CD4-positive, alpha-beta T cell treated with Interferon gamma for 1 hour (primary cell): ENCODE data around the gene FOXL2NB.

ENCODE experiments used
- DNase-seq: peaks from one replicate; pipeline ENCODE4 v3.0.0-alpha.2; 2020

FOXL2NB gene

GRCh38 chr3:138945709-138946662, 1.0 kb upstream of the FOXL2NB start:
- no peak for DNase-seq

- DNase-seq: no peak
Measured at GRCh38 chr3:138947495-138948121, 591 bp downstream of the FOXL2NB start.

DNA sequence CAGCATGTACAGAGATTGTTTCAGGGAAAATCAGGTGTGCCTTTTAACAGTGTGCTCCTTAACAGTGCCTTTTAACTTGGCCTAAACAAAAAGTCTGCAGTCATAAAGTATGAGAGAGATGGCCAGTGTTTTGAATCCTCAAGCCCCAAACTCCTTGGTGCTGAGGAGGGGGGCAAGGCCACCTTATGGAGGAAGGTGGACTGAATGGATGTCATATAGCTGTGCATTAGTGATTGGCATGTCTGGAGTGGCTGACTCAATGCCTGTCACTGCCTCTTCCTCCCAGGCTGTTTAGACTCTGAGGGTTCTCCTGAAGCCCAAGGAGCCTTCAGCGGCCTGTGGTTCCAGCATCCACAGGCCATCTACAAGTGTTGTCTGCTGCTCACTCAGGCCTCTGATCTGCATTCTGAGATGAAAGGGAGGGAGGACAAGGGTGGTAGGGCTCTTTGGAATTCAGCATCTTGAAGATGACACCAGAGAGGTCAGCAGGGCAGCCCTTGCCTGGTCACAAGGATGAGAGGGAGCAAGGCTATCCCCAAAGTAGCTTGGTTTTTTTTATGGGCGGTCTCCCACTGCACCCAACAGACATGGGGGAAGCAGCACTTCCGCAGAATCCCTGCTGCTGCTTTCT, 1.5 kb downstream of the FOXL2NB start:
- no peak for DNase-seq

- no peak for DNase-seq
Measured at GRCh38 chr3:138949002-138949418, 2.0 kb downstream of the FOXL2NB start.

GRCh38 chr3:138949445-138950005, 2.5 kb downstream of the FOXL2NB start:
- no peak for DNase-seq

GRCh38 chr3:138950006-138950644, 3.1 kb downstream of the FOXL2NB start:
- no peak for DNase-seq

- DNase-seq: no peak
Measured at GRCh38 chr3:138950701-138951100, 3.7 kb downstream of the FOXL2NB start.

GRCh38 chr3:138960417-138960852, 13.4 kb downstream of the FOXL2NB start:
- no peak for DNase-seq

DNA sequence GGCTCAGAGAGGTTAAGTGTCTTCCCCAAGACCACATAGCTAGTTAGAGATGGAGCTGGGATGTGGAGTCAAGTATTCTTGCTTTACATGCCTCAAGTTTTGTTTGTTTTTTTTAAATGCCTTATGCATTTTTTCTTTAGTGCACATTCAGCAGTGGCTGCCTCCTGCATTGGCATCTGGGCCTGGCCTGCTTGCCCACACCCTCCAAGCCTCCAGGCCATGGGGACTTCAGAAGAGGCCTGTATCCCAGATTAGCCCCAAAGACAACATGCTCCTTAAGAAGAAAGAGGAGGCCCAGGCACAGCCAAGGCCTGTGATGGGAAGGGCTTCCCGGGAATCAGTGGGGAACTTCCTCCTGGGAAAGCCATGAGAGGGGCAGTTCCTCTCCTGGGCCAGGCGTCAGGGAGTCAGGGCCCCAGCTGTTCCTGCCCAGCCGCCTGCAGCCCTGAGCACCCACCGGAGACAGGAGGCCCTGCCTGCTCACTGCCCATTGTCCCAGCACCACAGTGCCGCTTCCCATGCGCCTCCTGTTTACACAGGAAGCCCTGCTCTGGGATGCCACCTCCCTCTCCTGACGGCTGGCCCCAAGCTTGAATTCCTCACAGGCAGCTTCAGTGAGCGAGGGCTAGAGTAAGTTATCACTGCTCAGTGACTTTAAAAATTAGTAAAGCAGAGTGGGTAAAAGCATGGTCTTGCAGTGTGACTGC, 16.0 kb downstream of the FOXL2NB start:
- DNase-seq: no peak

- no peak for DNase-seq
Measured at GRCh38 chr3:138964264-138964663, 17.2 kb downstream of the FOXL2NB start.

- DNase-seq: no peak
Measured at GRCh38 chr3:138964923-138965322, 17.9 kb downstream of the FOXL2NB start.

GRCh38 chr3:138971766-138972320, 24.8 kb downstream of the FOXL2NB start:
- DNase-seq: no peak

DNA sequence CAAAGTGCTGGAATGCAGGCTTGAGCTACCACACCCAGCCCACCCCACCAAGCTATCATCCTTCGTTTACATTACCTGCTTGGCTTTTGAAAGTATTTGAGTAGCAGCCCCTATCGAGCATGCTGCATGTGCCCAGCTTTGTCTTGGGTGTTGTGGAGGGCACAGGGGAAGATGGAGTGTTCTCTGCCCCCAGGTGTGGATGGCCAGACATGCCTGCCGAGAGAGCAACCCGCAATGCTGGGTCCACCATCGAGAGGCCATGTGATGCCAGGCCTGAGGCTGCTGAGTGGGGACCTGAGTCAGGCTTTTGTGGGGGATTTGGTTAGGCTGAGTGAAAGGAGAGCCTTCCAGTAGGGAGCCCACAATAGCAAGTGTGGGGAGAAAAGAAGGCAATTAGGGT, 25.9 kb downstream of the FOXL2NB start:
- DNase-seq: no peak

GRCh38 chr3:138974462-138974861, 27.4 kb downstream of the FOXL2NB start:
- no peak for DNase-seq

DNA sequence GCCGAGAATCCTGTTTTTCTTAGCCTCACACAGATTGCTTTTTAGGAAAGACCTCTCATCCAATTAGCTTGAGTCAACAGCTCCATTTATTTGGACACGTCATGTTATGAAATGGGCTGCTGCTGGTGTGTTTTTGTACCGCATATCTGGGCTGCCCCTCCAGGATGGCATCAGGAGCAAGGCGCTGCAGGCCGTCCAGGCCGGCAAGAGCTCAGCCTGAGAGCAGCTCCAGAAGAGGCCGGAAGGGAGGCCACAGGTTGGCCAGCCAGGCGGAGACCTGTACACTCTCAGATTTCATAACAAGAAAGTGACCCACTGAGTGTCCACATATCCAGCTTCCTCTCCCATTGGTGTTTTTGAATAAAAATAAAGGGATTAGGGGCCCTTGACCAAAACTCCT, 28.3 kb downstream of the FOXL2NB start:
- DNase-seq: no peak

GRCh38 chr3:138976047-138976446, 29.0 kb downstream of the FOXL2NB start:
- no peak for DNase-seq

DNA sequence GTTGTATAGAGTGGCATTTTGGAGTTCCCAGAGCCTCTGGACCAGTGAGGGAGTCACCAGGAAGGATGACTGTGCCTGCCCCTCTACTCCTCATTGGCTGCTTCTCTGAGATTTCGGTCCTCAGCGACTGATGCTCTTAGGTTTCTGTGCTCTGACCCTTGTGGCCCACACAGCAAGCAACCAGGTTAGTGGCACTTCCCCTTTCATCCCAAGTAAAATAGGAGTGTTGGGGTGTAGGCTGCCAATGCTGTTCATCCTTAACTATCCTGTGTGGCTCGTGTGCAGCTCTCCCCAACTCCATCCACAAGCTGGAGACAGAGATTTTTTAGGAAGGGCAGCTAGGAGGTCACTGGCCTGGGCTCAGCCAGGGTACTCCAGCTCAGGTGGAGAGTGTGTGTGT, 37.8 kb downstream of the FOXL2NB start:
- no peak for DNase-seq

DNA sequence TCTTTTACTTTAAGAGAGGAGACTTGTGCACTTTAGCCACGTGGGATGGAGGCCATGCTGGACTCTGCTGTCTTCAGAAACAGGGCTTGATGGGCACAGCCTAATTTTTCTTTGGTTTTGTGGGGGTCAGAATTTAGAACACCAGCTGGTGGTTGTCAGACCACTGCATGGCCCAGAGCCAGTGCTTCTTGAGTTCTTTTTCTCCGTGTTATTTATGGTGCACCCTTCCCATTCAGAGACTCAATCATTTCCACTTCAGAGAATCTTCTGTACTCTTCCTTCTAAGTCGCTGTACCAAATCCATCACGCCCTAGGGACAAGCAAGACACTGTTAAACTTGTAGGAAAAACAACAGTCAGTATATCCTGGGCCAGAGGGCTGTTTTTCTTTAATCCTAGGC, 38.9 kb downstream of the FOXL2NB start:
- no peak for DNase-seq

DNA sequence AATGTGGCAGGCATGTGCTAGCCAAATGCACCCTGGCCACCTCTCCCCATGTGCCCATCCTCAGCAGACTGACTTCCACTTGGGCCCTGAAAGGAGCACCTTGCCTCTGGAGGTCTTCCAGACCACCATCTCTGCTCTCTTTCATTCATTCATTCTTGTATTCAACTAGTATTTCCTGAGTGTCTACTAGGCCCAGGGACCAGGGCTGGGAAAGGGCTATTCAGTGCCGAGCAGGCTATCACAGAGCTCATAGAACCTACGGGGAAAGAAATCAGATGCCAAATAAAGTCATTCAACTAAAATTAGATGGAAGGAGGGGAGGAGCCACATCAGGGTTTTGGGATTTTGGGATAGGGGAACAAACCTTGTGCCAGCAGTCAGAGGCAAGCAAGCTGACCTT, 40.2 kb downstream of the FOXL2NB start:
- DNase-seq: no peak

DNA sequence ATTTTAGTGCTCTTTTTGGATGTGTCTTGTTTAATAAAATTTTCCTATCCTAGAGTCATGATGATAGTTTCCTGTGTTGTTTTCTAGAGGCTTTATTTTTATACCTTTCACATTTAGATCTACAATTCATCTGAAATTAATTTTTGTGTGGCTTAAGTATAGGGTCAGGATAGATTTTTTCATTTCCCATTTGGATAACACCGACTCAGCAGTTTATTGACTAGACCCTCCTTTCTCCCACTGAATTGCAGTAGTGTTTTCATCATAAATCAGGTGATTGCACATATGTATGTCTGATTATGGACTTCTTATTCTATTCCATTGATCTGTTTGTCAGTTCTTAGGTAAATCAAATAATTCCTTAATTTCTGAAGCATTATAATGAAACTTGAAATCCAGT, 48.7 kb downstream of the FOXL2NB start:
- no peak for DNase-seq
